ENCODE data around the gene FKBP4.

Gene FKBP4

GRCh38 chr12:2776129-2776806 lies 18.5 kb upstream of the FKBP4 start:
- no peak for DNase-seq

GRCh38 chr12:2779281-2779680 lies 15.5 kb upstream of the FKBP4 start:
- no peak for DNase-seq

GRCh38 chr12:2783936-2784600 lies 10.7 kb upstream of the FKBP4 start:
- DNase-seq, result peak; percentile 57

- no peak for DNase-seq
Measured at GRCh38 chr12:2785017-2785416, 9.8 kb upstream of the FKBP4 start.

GRCh38 chr12:2791089-2791488 lies 3.7 kb upstream of the FKBP4 start:
- no peak for DNase-seq

GRCh38 chr12:2792671-2793500 lies 1.9 kb upstream of the FKBP4 start:
- DNase-seq, result no peak

GRCh38 chr12:2793561-2793960 lies 1.2 kb upstream of the FKBP4 start:
- DNase-seq, result no peak

GRCh38 chr12:2794191-2794735 lies 507 bp upstream of the FKBP4 start:
- DNase-seq, result peak; percentile 81

- peak; percentile 86 for DNase-seq
Measured at GRCh38 chr12:2795291-2796186, 769 bp downstream of the FKBP4 start.

GRCh38 chr12:2796187-2796666 lies 1.5 kb downstream of the FKBP4 start:
- DNase-seq, result no peak

- DNase-seq, result no peak
Measured at GRCh38 chr12:2797721-2798418, 3.1 kb downstream of the FKBP4 start.

- no peak for DNase-seq
Measured at GRCh38 chr12:2800046-2800570, 5.3 kb downstream of the FKBP4 start.

- no peak for DNase-seq
Measured at GRCh38 chr12:2801044-2801783, 6.4 kb downstream of the FKBP4 start.

- DNase-seq, result no peak
Measured at GRCh38 chr12:2803635-2804392, 9.0 kb downstream of the FKBP4 start.

GRCh38 chr12:2804393-2805142 lies 9.8 kb downstream of the FKBP4 start:
- no peak for DNase-seq

GRCh38 chr12:2805143-2805520 lies 10.4 kb downstream of the FKBP4 start:
- DNase-seq, result no peak

GRCh38 chr12:2806700-2807099 lies 11.9 kb downstream of the FKBP4 start:
- no peak for DNase-seq

GRCh38 chr12:2811801-2812200 lies 17.0 kb downstream of the FKBP4 start:
- DNase-seq, result peak; percentile 21
